GM12878 (cell line): ENCODE results near the gene CNIH1. TPM values are rescaled to one million over a fixed set of nuclear protein-coding genes. Genes with fewer than 3 reads are reported as not detected.

Source experiments
- ATAC-seq: fragments of 200-7000 bp; cut with Tn5 transposase; 3 replicates; pipeline ENCODE4 v1.9.1; 2020; ENCODE audit warnings: mild to moderate bottlenecking, moderate library complexity
- BruUV-seq: library from RNA; stranded (reverse); fragments of 400-500 nt; replicated peaks from 2 replicates; lab custom pipeline; 2021; lab: Mats Ljungman, UMichigan
- CTCF ChIA-PET: fragments of 300-600 bp; sonication (Branson Sonifier 250); formaldehyde crosslinking; extraction: SDS; loops from one replicate; lab custom pipeline; 2021; ENCODE audit warnings: inconsistent platforms; lab: Yijun Ruan, JAX
- POLR2A ChIA-PET: fragments of 350-600 bp; formaldehyde crosslinking; extraction: SDS; loops from one replicate; lab custom pipeline; 2021; ENCODE audit warnings: inconsistent platforms; lab: Charles Lee
- RAD21 ChIA-PET: fragments of 300-600 bp; sonication (Branson Sonifier 250); formaldehyde crosslinking; loops from one replicate; lab custom pipeline; 2023; ENCODE audit warnings: antibody characterized with exemption; ENCODE audit not compliant: unreplicated experiment; lab: Charles Lee
- SMC1A ChIA-PET: fragments of 300-600 bp; sonication (Branson Sonifier 250); formaldehyde crosslinking; loops from one replicate; lab custom pipeline; 2023; ENCODE audit not compliant: unreplicated experiment, uncharacterized antibody; lab: Charles Lee
- DNase-seq: peaks from one replicate; pipeline ENCODE4 v3.0.0-alpha.2; 2011; ENCODE audit warnings: low read depth, low spot score
- FAIRE-seq: peaks from 3 replicates; lab custom pipeline; 2011; peaks lifted over from hg19 to GRCh38; lab: Jason Lieb, UNC
- H2AFZ ChIP-seq: 2 replicates; pipeline ENCODE4 v1.6.0; 2011; ENCODE audit warnings: low read depth, low read length, control low read depth; ENCODE audit not compliant: control insufficient read depth
- H3K27ac ChIP-seq: 2 replicates; pipeline ENCODE4 v1.5.1; 2011; ENCODE audit warnings: control low read depth; ENCODE audit not compliant: control insufficient read depth, insufficient read depth
- H3K27me3 ChIP-seq, 2 experiments: replicated peaks in 1 of 2; 2 replicates each; pipeline versions ENCODE4 v1.6.0 to v1.6.1; 2011; ENCODE audit warnings: low read length in 1 of 2; ENCODE audit not compliant: control insufficient read depth in 2 of 2, insufficient read depth in 2 of 2
- H3K36me3 ChIP-seq, 2 experiments: 2 replicates each; pipeline ENCODE4 v1.5.1; 2011; ENCODE audit warnings: low read length in 1 of 2; ENCODE audit not compliant: control insufficient read depth in 2 of 2, insufficient read depth in 2 of 2
- H3K4me1 ChIP-seq: 2 replicates; pipeline ENCODE4 v1.6.1; 2011; ENCODE audit warnings: mild to moderate bottlenecking, low read length, moderate library complexity, mixed read lengths; ENCODE audit not compliant: control insufficient read depth, insufficient read depth
- H3K4me2 ChIP-seq: 2 replicates; pipeline ENCODE4 v1.6.0; 2011; ENCODE audit warnings: control low read depth; ENCODE audit not compliant: control insufficient read depth, insufficient read depth
- H3K4me3 ChIP-seq: fragments of 200-600 bp; sonication (generic); 2 replicates; pipeline ENCODE4 v1.5.1; 2016
- H3K79me2 ChIP-seq: 2 replicates; pipeline ENCODE4 v1.6.0; 2011; ENCODE audit warnings: low read length; ENCODE audit not compliant: control insufficient read depth, insufficient read depth
- H3K9ac ChIP-seq: 2 replicates; pipeline ENCODE4 v1.8.0; 2011; ENCODE audit warnings: low read length, control low read depth, mixed read lengths; ENCODE audit not compliant: control insufficient read depth, insufficient read depth
- H3K9me3 ChIP-seq: replicated peaks from 3 replicates; pipeline ENCODE4 v1.5.1; 2011; ENCODE audit warnings: mild to moderate bottlenecking, low read length; ENCODE audit not compliant: control insufficient read depth, insufficient read depth
- H4K20me1 ChIP-seq: 2 replicates; pipeline ENCODE4 v1.6.0; 2011; ENCODE audit not compliant: control insufficient read depth, insufficient read depth
- CEBPB ChIP-seq, 2 experiments: fragments of 150-350 bp in 1 of 2; IDR thresholded peaks; 2 replicates each; pipeline ENCODE4 v1.6.1; 2012 to 2014; ENCODE audit warnings: low read depth in 2 of 2, low read length in 2 of 2, borderline replicate concordance in 1 of 2, inconsistent platforms in 1 of 2
- E2F8 ChIP-seq: fragments of 450-650 bp; IDR thresholded peaks from 2 replicates; pipeline ENCODE4 v1.6.1; 2018; ENCODE audit warnings: mild to moderate bottlenecking, low read depth, moderate library complexity; ENCODE audit not compliant: partially characterized antibody
- EED ChIP-seq: sonication (generic); IDR thresholded peaks from 2 replicates; pipeline ENCODE4 v1.6.1; 2016; ENCODE audit warnings: antibody characterized with exemption, low read depth
- ETV6 ChIP-seq, 2 experiments: fragments of 450-650 bp in 1 of 2; IDR thresholded peaks in 1 of 2; conservative IDR thresholded peaks in 1 of 2; 2 replicates each; pipeline ENCODE4 v1.6.1; 2014; ENCODE audit warnings: antibody characterized with exemption in 1 of 2, borderline replicate concordance in 1 of 2, low read depth in 1 of 2, mild to moderate bottlenecking in 1 of 2, moderate library complexity in 1 of 2
- HCFC1 ChIP-seq: fragments of 150-350 bp; IDR thresholded peaks from 2 replicates; pipeline ENCODE4 v1.6.1; 2014; ENCODE audit warnings: low read length
- IKZF2 ChIP-seq, 2 experiments: fragments of 450-650 bp; IDR thresholded peaks; 2 replicates each; pipeline ENCODE4 v1.6.1; 2017; ENCODE audit warnings: mild to moderate bottlenecking in 2 of 2, moderate library complexity in 2 of 2
- IRF5 ChIP-seq: fragments of 450-650 bp; IDR thresholded peaks from 2 replicates; pipeline ENCODE4 v1.6.1; 2017; ENCODE audit warnings: borderline replicate concordance
- MXI1 ChIP-seq: fragments of 150-350 bp; IDR thresholded peaks from 2 replicates; pipeline ENCODE4 v1.6.1; 2011; ENCODE audit warnings: low read depth, mild to moderate bottlenecking, inconsistent platforms, low read length, improper control_type of control experiment
- NFIC ChIP-seq: IDR thresholded peaks from 2 replicates; pipeline ENCODE4 v1.6.1; 2012; ENCODE audit warnings: low read depth, mild to moderate bottlenecking, inconsistent platforms, low read length, moderate library complexity
- NR2C2 ChIP-seq: IDR thresholded peaks from 2 replicates; pipeline ENCODE4 v1.6.1; 2011; ENCODE audit warnings: borderline replicate concordance, low read depth; ENCODE audit not compliant: control insufficient read depth, insufficient read length
- NR2F1 ChIP-seq: fragments of 450-650 bp; conservative IDR thresholded peaks from 2 replicates; pipeline ENCODE4 v1.6.1; 2017; ENCODE audit warnings: mild to moderate bottlenecking
- RAD51 ChIP-seq: fragments of 450-650 bp; IDR thresholded peaks from 2 replicates; pipeline ENCODE4 v1.6.1; 2016; ENCODE audit warnings: moderate library complexity, mild to moderate bottlenecking, inconsistent platforms
- SMC3 ChIP-seq: IDR thresholded peaks from 2 replicates; pipeline ENCODE4 v1.6.1; 2011; ENCODE audit warnings: low read length, improper control_type of control experiment, borderline replicate concordance
- TCF12 ChIP-seq: IDR thresholded peaks from 2 replicates; pipeline ENCODE4 v1.6.1; 2011; ENCODE audit warnings: low read depth, mild to moderate bottlenecking, low read length
- YBX1 ChIP-seq: fragments of 450-650 bp; IDR thresholded peaks from 2 replicates; pipeline ENCODE4 v1.6.1; 2016; ENCODE audit warnings: antibody characterized with exemption
- WGBS: methylation state at CpG from one replicate; pipeline ENCODE4 v1.1.6; 2016; ENCODE audit warnings: low lambda C conversion rate; ENCODE audit not compliant: insufficient replicate concordance, insufficient coverage; ENCODE audit errors: missing lambda C conversion rate; 5-methylcytosine and 5-hydroxymethylcytosine counted together
- in situ Hi-C: fragments of 300-500 bp; cut with MboI; formaldehyde crosslinking; loops from 9 replicates; pipeline ENCODE4 v1.14.3; 2018; ENCODE audit warnings: mixed read lengths
- intact Hi-C: fragments of 100-400 bp; cut with micrococcal nuclease; formaldehyde crosslinking; loops from one replicate; pipeline ENCODE4 v1.14.2; 2022; ENCODE audit not compliant: unreplicated experiment
- polyA plus RNA-seq, 11 experiments: library from polyadenylated mRNA; depleted of rRNA in 4 of 11; unstranded in 6 of 11; stranded (reverse) in 5 of 11; fragments of >200 nt; fragmentation: Nextera tagmentation in 4 of 11; fragmentation: Illumina TruSeq in 1 of 11; extraction: Ambion mirVana in 4 of 11; extraction: Trizol in 1 of 11; gene quantifications; 1 replicate in 1 of 11; 2 replicates in 10 of 11; pipeline versions ENCODE4 v1.2.1 to v1.2.3, GENCODE V29; 2011 to 2016; ENCODE audit warnings: inconsistent platforms in 2 of 11, missing spikeins in 2 of 11, low read depth in 1 of 11
- total RNA-seq, 4 experiments: library from RNA; depleted of rRNA in 3 of 4; stranded (reverse); fragments of >200 nt in 3 of 4; fragmentation: Illumina TruSeq in 1 of 4; extraction: Trizol in 1 of 4; gene quantifications; 2 replicates each; pipeline versions ENCODE4 v1.2.1 to v1.2.3, GENCODE V29; 2013 to 2021

The CNIH1 gene
- total and polyA plus RNA-seq, 10 of the 15 experiments (the other 5 are each of a cell fraction or from before 2014, with no cell fraction given) = 48.9 to 274 (median 110) TPM

GRCh38 chr14:54478636-54479215, 37.6 kb upstream of the CNIH1 start (continued):
- TF ChIP-seq E2F8 = no peak

GRCh38 chr14:54475911-54476310, 34.7 kb upstream of the CNIH1 start:
- H4K20me1 ChIP-seq = no peaks in the 10 kb centered on the region
- no peak overlapping the region for H3K4me3 ChIP-seq
- no peak overlapping the region for H3K9ac ChIP-seq
- intact Hi-C loops = no loop called here
- SMC1A ChIA-PET = interaction anchor here (0.6 kb wide), 1 partner anchor 91 kb away, joined by 4 read pairs; the partner anchor contains the start of gene SAMD4A
- DNase-seq = no peak
- no peaks in the 10 kb centered on the region for H3K79me2 ChIP-seq
- CTCF ChIA-PET = no interaction called here
- RAD21 ChIA-PET = no interaction called here
- no peak for FAIRE-seq
- in situ Hi-C loops = no loop called here
- no TSS peak for BruUV-seq
- H3K4me1 ChIP-seq = no peaks in the 10 kb centered on the region
- no peak overlapping the region for H2AFZ ChIP-seq
- H3K27ac ChIP-seq = no peak overlapping the region
- WGBS = 97% methylated on average over 4 of the region's 4 CpGs
- no peaks in the 10 kb centered on the region for H3K9me3 ChIP-seq
- POLR2A ChIA-PET = no interaction called here
- no peaks in the 10 kb centered on the region; a peak in 2 of 4 replicates for H3K36me3 ChIP-seq
- H3K4me2 ChIP-seq = no peak overlapping the region
- no peaks in the 10 kb centered on the region for H3K27me3 ChIP-seq
- ATAC-seq = no peak
- no peak for TF ChIP-seq YBX1
- no peak for TF ChIP-seq EED
- no peak for TF ChIP-seq NR2F1
- TF ChIP-seq RAD51 = no peak
- no peak for TF ChIP-seq ETV6 (conservative IDR thresholded peaks at IDR 0.05 in 1 of 2, IDR thresholded peaks at IDR 0.05 in 1 of 2; ENCODE audit: borderline replicate concordance in 1 of 2, low read depth in 1 of 2)
- no peak for TF ChIP-seq NR2C2
- no peak for TF ChIP-seq IRF5
- no peak for TF ChIP-seq MXI1
- no peak for TF ChIP-seq SMC3
- TF ChIP-seq NFIC = no peak
- no peak for TF ChIP-seq IKZF2 (IDR thresholded peaks at IDR 0.05)
- no peak for TF ChIP-seq CEBPB (IDR thresholded peaks at IDR 0.05; ENCODE audit: borderline replicate concordance in 1 of 2, low read depth in 2 of 2, low read length in 2 of 2)
- TF ChIP-seq HCFC1 = no peak
- TF ChIP-seq TCF12 = no peak
